Breast epithelium (tissue), 4 donors: ENCODE results near the gene RNF126. TPM values are rescaled to one million over a fixed set of nuclear protein-coding genes. Genes with fewer than 3 reads are reported as not detected.

Experiments used
- DNase-seq, 2 donors: peaks; one replicate each; pipeline ENCODE4 v3.0.0-alpha.2; 2019; ENCODE audit warnings: low spot score in 2 of 2
- H3K27ac ChIP-seq, 2 donors: fragments of 200-600 bp; sonication (generic) in 1 of 2; one replicate each; pipeline ENCODE4 v1.5.1; 2016 to 2019; ENCODE audit warnings: mild to moderate bottlenecking in 1 of 2
- H3K27me3 ChIP-seq, 2 donors: fragments of 200-600 bp; sonication (generic) in 1 of 2; one replicate each; pipeline versions ENCODE4 v1.5.1 to v1.6.0; 2017 to 2019; ENCODE audit warnings: control low read depth in 1 of 2, mild to moderate bottlenecking in 1 of 2
- H3K36me3 ChIP-seq: fragments of 200-600 bp; one replicate; pipeline ENCODE4 v1.5.1; 2019
- H3K4me1 ChIP-seq, 2 donors: fragments of 200-600 bp; sonication (generic); one replicate each; pipeline ENCODE4 v1.5.1; 2016 to 2019; ENCODE audit warnings: control low read depth in 1 of 2
- H3K4me3 ChIP-seq, 3 donors: fragments of 200-600 bp; sonication (generic); 1 replicate in 2 of 3; 2 replicates in 1 of 3; pipeline ENCODE4 v1.5.1; 2016 to 2019; ENCODE audit warnings: mild to moderate bottlenecking in 3 of 3, moderate library complexity in 2 of 3
- H3K9me3 ChIP-seq, 2 donors: fragments of 200-600 bp; sonication (generic) in 1 of 2; one replicate each; pipeline ENCODE4 v1.5.1; 2016 to 2019; ENCODE audit warnings: control low read depth in 1 of 2
- CTCF ChIP-seq, 3 donors: fragments of 450-650 bp; IDR thresholded peaks; one replicate each; pipeline ENCODE4 v1.5.1; 2016 to 2017; ENCODE audit warnings: antibody characterized with exemption in 3 of 3, mild to moderate bottlenecking in 3 of 3, moderate library complexity in 3 of 3
- POLR2A ChIP-seq: fragments of 450-650 bp; IDR thresholded peaks from one replicate; pipeline ENCODE4 v1.6.1; 2016; ENCODE audit warnings: antibody characterized with exemption, mild to moderate bottlenecking, moderate library complexity
- POLR2AphosphoS5 ChIP-seq, 3 donors: sonication (generic); formaldehyde crosslinking; IDR thresholded peaks; one replicate each; pipeline ENCODE4 v1.6.1; 2017; ENCODE audit warnings: antibody characterized with exemption in 3 of 3
- intact Hi-C: fragments of 100-400 bp; cut with DNase I; formaldehyde crosslinking; loops from one replicate; pipeline ENCODE4 v1.15.1; 2023; ENCODE audit warnings: low total_unique reads
- total RNA-seq, 3 donors: library from RNA; depleted of rRNA; stranded (reverse); fragments of >200 nt; gene quantifications; one replicate each; pipeline ENCODE4 v1.1.0, GENCODE V29; 2016

Gene RNF126
- total RNA-seq, 3 donors from 2014 or later, result 41.1 to 46.5 (median 46.2) TPM

GRCh38 chr19:655691-656090 lies 7.3 kb downstream of the RNF126 start:
- TF ChIP-seq POLR2AphosphoS5 (IDR thresholded peaks at IDR 0.05) (no peak), CTCF (IDR thresholded peaks at IDR 0.05) (no peak), POLR2A (no peak)
- Histone ChIP-seq H3K4me1 (peaks cover 9 to 15% of the 10 kb centered on the region in 2 donors), H3K27me3 (no peaks in the 10 kb centered on the region), H3K36me3 (no peaks in the 10 kb centered on the region), H3K4me3 (no peak overlapping the region), H3K27ac (no peak overlapping the region), H3K9me3 (no peaks in the 10 kb centered on the region)
- DNase-seq, result no peak
- intact Hi-C loops, result no loop called here

GRCh38 chr19:653425-653824 lies 9.6 kb downstream of the RNF126 start:
- H3K9me3 ChIP-seq, result no peaks in the 10 kb centered on the region
- DNase-seq, result no peak
- no peaks in the 10 kb centered on the region for H3K27me3 ChIP-seq
- no peak overlapping the region for H3K4me3 ChIP-seq
- no peaks in the 10 kb centered on the region for H3K36me3 ChIP-seq
- no peak overlapping the region for H3K27ac ChIP-seq
- H3K4me1 ChIP-seq, result peaks cover 0 to 6% of the 10 kb centered on the region in 2 donors
- intact Hi-C loops, result no loop called here
- TF ChIP-seq POLR2AphosphoS5 (IDR thresholded peaks at IDR 0.05) (no peak), CTCF (IDR thresholded peaks at IDR 0.05) (no peak), POLR2A (no peak)

- no peak for DNase-seq
- TF ChIP-seq CTCF (IDR thresholded peaks at IDR 0.05) (no peak), POLR2A (no peak), POLR2AphosphoS5 (IDR thresholded peaks at IDR 0.05) (no peak)
- Histone ChIP-seq H3K36me3 (no peaks in the 10 kb centered on the region), H3K9me3 (no peaks in the 10 kb centered on the region), H3K4me3 (no peak overlapping the region), H3K27me3 (no peaks in the 10 kb centered on the region), H3K27ac (no peak overlapping the region), H3K4me1 (no peaks in the 10 kb centered on the region)
- intact Hi-C loops, result no loop called here
These were observed 10.3 kb downstream of the RNF126 start for GRCh38 chr19:652467-653389.

GRCh38 chr19:651991-652390 lies 11.0 kb downstream of the RNF126 start:
- H3K4me3 ChIP-seq, result no peak overlapping the region

More at GRCh38 chr19:651991-652390, 11.0 kb downstream of the RNF126 start:
- no peak for DNase-seq
- no peaks in the 10 kb centered on the region for H3K9me3 ChIP-seq
- no peaks in the 10 kb centered on the region for H3K36me3 ChIP-seq
- no peaks in the 10 kb centered on the region for H3K4me1 ChIP-seq
- intact Hi-C loops, result no loop called here
- TF ChIP-seq POLR2A (no peak), POLR2AphosphoS5 (IDR thresholded peaks at IDR 0.05) (no peak), CTCF (IDR thresholded peaks at IDR 0.05) (no peak)
- H3K27ac ChIP-seq, result no peak overlapping the region
- no peaks in the 10 kb centered on the region for H3K27me3 ChIP-seq
